NCI-H146 treated with DMSO at 0.1 percent for 48 hours (cell line): ENCODE data around the gene DCAF4.
"Not testable (repeated sequence)": the region's sequence is repeated elsewhere in the genome, so short reads cannot be mapped to it uniquely, and the experiment has no call there.

Source experiments
- DNase-seq: peaks from one replicate; lab custom pipeline; 2025; ENCODE audit not compliant: unreplicated experiment; lab: John Stamatoyannopoulos, UW

The DCAF4 gene

DNA sequence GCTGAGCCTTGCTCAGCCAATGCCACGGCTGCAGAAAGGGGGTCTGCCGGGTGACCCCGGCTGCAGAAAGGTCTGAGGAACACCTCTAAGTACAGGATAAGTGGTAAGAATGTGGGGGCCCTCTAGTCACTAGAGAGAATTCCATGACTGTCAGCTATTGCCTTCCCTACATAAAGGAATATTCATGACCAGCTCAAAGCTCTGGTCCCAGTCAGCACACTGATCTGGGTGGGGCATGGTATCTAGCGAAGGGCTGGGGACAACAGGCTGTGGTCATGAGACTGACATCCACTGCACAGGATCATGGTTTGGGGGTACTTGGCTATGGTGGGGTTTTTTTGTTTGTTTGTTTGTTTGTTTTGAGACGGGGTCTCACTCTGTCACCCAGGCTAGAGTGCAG lies 42.1 kb downstream of the DCAF4 start:
- DNase-seq: no peak

- DNase-seq: no peak
Measured at GRCh38 chr14:72970058-72970630, 43.9 kb downstream of the DCAF4 start.

GRCh38 chr14:72970824-72971434 lies 44.7 kb downstream of the DCAF4 start:
- no peak for DNase-seq

- DNase-seq: no peak
Measured at GRCh38 chr14:72974661-72975060, 48.4 kb downstream of the DCAF4 start.

- DNase-seq: no peak
Measured at GRCh38 chr14:72975770-72976169, 49.5 kb downstream of the DCAF4 start.

DNA sequence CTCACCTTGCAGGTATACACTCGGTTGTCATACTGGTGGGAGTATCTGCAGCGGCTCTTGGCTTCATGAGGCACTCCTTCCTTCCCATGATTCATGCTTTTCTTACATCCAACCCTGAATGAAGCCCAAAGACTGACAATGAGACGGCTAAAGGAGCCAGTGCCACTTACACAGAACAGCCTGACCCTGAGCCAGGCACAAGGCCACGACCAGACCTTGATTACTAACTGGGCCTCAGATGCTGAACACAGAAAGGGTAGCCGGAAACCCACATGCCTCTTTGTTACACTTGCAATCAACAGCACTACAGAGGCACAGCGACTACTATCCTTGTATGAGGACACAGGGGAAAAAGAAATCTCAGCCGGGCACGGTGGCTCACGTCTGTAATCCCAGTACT lies 52.6 kb downstream of the DCAF4 start:
- DNase-seq: no peak

DNA sequence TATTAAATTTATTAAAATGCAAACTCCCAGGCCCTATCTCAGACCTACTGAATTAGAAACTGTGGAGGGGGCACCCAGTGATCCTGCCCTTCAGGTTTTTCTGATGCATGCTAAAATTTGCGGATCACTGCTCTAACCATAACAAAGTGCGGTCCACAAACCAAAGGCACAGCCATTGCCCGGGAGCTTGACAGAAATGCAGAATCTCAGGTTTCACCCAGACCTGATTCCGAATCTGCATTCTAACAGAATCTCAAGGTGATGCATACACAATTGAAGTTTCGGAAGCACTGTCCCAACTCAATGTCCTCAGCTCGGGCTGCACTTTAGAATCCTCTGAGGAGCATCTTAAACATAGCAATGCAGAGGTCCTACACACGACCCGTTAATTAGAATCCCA lies 54.6 kb downstream of the DCAF4 start:
- no peak for DNase-seq

- no peak for DNase-seq
Measured at GRCh38 chr14:72982146-72982708, 56.0 kb downstream of the DCAF4 start.

GRCh38 chr14:72986214-72986613 lies 60.0 kb downstream of the DCAF4 start:
- no peak for DNase-seq

DNA sequence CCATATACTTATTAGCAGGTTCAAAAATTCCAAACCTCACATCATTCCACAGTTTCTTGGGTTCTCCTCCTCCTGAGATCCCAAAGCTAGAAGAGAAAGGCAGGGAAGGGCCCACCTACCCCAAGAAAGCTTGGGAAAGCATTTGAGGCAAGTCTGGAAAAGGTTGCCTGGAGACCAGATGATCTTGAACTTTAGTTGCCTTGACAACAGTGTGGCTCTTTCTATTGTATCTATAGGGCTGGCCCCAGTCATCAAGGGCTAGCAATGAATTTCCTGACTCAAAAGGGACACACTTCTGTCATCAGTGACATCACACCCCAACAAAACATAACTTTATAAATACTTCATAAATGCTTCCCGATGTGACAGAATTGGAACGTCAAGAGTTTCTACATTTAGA lies 60.6 kb downstream of the DCAF4 start:
- no peak for DNase-seq

DNA sequence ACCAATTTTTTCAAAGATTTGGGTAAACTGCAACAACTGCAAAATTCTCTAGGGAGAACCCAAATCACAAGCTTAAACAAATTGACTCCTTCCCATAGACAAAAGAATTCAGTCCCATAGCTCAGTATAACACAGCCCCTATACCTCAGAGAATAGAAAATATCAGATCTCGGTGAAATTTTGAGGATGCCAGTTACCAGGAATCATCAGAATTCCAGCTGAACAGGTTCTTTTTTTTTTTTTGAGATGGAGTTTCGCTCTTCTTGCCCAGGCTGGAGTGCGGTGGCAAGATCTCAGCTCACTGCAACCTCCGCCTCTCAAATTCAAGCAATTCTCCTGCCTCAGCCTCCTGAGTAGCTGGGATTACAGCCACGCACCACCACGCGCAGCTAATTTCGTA lies 63.9 kb downstream of the DCAF4 start:
- DNase-seq: no peak

DNA sequence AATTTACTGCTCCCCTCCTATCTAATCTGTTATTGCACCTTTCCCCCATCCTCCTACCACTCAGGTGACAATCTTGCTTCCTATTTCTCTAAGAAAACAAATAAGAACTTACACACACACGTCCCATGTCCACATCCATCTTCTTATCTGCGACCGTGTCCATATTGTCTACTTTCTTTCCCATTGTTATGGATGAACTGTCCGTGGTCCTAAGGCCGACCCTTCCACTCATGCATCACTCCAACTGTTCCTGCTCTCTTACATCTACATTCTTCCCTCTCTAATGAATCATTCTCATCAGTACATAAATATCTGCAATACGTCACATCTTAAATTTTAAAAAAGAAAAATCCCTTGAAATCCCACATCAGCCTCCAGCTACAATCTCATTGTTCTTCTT lies 70.7 kb downstream of the DCAF4 start:
- no peak for DNase-seq

DNA sequence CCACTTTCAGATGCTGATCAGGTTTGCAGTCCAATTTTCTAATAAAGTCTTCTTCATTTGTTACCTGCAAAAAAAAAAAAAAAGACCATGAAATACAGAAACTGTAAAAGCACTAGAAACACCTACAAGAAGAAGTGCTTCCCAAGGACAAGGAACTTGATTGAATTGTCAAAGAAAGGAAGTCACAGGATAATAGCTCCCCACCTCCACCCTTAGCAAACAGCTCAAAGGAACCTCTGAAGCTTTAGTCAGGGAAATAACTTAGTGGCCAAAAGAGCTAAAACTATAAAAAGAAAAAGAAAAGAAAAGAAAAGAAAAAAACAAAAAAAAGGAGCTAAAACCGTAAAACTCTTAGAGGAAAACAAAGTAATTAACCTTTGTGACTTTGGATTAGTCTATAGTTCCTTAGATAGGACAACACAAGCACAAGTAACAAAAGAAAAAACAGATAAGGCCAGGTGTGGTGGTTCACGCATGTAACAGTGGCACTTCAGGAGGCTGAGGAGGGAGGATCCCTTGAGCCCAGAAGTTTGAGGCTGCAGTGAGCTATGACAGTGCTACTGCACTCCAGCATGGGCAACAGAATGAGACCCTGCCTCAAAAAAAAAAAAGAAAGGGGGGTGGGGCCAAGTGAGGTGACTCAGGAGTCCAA lies 72.1 kb downstream of the DCAF4 start:
- no peak for DNase-seq

DNA sequence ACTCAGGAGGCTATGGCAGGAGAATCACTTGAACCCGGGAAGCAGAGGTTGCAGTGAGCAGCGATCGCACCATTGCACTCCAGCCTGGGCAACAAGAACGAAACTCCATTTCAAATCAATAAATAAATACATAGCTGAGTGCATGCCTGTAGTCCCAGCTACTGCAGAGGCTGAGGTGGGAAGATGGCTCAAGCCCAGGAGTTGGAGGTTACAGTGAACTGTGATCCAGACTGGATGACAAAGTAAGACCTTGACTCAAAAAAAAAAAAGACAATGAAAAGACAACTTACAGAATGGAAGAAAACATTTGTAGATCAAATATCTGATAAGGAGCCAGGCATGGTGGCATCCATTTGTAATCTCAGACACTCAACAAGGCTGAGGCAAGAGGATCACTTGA lies 73.1 kb downstream of the DCAF4 start:
- no peak for DNase-seq

DNA sequence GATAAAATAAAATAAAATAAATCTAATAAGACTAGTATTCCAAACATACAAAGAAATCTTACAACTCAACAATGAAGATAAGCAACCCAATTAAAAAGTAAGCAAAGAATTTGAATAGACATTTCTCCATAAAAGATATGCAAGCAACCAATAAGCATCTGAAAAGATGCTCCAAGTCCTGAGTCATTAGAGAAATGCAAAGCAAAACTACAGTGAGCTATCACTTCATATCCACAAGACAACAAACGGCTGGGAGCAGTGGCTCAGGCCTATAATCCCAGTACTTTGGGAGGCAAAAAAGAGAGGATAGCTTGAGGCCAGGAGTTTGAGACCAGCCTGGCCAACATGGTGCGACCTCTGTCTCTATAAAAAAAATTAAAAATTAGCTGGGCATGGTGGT lies 73.8 kb downstream of the DCAF4 start:
- no peak for DNase-seq

DNA sequence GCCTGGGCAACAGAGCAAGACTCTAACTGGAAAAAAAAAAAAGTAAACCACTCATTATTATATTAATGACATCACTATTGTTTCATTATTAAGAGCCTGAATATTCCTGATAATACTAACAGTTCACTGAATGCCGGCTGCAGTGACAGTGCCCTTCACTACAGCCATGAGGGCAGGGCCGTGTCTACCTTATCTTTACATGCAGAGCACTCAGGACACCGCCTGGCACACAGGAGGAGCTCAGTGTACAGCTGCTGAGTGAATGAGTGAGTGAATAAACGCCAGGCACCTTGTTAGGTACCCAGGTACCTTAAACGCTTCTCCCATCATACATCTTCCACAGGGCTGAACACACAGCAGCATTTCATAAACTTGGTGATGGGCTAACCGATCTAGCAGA lies 77.4 kb downstream of the DCAF4 start:
- no peak for DNase-seq

GRCh38 chr14:73004641-73005040 lies 78.4 kb downstream of the DCAF4 start:
- DNase-seq: not testable (repeated sequence)

- DNase-seq: no peak
Measured at GRCh38 chr14:73007835-73008234, 81.6 kb downstream of the DCAF4 start.

DNA sequence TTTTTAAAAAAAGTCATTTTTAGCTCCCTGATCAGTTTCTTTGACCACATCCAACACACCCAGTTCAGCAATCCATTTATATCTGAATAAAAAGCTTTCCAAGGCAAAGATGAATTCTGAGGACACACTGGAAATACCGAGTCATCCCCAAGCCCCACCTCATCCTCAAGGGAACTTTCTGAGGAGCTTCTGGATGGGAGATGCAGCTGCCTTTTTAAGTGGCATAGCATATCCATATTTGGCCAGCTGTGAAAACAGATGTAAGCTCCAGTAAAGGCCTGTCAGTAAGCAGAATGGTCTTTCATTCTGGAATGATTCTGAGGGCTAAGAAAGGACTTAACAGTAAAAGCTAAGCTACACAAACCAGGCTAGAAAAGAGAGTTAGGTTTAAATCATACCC lies 82.2 kb downstream of the DCAF4 start:
- no peak for DNase-seq
